ENCODE measurements around the gene ATL2.

DNA sequence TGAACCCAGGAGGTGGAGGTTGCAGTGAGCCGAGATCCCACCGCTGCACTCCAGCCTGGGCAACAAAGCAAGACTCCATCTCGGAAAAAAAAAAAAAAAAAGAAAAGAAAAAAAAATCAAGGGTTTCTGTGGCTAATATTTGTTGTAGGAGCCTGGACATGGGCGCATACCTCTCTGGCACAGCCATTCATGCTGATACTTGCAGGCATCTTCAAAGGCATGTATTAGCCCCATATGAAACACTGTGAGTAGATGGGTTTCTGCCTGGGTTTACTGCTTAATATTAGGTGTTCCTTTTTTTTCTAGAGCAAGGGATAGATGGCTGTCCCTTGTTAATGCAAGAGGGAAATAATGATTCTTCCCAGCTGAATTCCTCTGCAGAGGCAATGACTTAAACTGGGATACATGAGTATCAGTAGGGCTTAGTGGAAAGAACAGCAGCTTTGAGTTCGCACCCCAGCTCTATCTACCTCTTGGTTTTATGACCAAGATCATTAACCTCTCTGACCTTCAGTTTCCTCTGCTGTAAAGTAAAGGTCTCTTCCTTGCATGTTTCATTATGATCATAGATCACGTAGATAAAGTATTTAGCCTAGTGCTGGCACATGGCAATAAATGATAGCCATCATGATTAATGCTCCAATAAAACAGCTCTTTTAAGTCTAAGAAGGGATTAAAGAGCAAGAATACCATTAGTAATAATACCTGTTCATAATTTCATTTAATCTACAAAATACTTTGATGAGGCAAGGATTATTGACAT lies 4.5 kb upstream of the ATL2 start:
- TF ChIP-seq CTCF (IDR thresholded peaks at IDR 0.05) (no peak), POLR2A (IDR thresholded peaks at IDR 0.05) (no peak), POLR2AphosphoS5 (IDR thresholded peaks at IDR 0.05; ENCODE audit: insufficient read depth in 1 of 2, low read depth in 1 of 2) (no peak)
